GM19043 (cell line): ENCODE measurements around the gene AKR1B15.

Source experiments
- ATAC-seq: cut with Tn5 transposase; IDR thresholded peaks from one replicate; pipeline ENCODE4 v1.9.1; 2021; ENCODE audit warnings: low read depth; ENCODE audit not compliant: unreplicated experiment

Gene AKR1B15

DNA sequence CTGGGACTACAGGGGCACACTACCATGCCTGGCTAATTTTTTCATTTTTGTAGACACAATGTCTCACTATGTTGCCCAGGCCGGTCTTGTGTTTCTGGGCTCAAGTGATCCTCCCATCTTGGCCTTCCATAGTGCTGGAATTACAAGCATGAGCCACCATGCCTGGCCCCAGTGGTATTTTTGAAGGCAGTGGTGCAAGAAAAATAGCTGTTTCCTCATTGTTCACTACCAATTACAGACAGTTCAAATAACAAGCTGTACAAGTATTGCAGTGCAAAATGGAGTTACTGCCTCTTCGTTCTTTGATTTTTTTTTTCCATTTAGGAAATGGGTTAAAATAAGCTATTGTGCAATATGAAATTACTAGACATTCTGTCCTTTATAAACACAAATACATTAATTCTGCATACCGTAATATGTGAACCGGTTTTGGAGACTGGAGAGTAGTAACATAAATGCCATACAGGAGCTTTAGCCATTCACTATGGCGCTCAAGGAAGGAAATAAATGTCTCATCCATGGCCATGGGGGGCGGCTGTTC is 62.8 kb downstream of the AKR1B15 start:
- ATAC-seq = no peak

DNA sequence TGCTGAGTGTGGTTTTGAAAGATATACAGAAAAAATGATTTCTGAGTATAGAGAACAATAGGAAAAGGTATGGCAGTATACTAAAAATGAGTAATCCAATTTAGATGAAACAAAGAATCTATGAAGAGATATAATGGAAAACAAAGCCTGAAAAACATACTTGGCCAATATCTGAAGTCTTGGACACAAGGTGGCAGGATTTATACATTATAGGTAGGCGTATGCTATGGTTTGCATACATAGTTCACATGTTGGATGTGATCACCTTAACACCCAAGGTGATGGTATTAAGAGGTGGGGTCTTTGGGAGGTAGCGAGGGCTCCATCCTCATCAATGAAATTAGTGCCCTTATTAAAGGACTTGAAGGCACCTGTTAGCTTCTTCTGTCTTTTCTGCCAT is 63.3 kb downstream of the AKR1B15 start:
- ATAC-seq = no peak

DNA sequence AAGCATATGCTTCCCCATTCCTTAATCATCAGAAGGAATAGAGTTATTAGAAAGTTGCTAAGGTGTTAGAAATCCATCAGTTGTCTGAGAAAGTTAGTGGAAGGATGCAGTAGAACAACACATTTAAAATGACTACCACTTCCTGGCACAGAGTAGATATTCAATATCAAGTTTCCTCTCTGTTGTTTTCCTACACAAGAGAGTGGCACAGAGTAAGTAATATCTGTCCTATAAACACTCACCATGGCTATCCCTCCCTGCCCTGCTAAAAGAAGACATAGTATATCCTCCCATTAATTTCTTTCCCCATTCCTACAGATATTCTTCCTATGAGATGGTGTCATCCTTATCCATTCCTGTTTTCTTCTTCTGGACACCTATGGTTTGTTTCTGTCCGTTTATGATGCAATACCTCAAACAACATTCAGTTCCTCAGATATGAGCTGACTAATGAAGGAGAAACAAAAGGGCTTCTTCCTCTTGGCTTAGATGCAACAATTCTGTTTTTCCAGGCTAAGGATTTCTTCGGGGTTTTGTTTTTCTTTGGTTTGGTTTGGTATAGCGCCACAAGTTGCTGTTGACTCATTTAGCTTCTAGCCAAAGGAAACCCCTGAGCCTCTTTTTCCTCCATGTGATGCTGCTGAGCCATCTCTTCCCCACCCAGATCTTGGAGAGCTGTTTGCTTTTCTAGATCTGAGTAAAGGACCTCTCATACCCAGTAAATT is 64.9 kb downstream of the AKR1B15 start:
- ATAC-seq = no peak

DNA sequence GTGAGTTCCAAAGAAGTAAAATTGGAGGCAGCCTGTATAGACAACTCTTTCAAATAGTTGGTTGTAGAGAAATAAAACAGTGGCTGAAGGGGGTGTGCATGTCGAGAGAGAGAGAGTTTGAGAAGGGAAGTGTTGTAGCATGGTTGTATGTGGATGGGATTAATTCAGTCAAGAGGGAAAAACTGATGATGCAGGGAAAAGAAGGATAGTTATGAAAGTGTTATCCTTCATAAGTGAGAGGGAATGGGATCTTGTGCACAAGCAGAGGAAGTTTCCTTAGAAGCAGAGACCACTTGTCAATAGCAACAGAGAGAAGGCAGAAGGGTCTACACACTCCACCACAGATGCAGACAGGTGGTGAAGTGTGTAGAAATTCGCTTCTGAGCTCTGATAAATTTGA is 67.7 kb downstream of the AKR1B15 start:
- ATAC-seq = no peak

DNA sequence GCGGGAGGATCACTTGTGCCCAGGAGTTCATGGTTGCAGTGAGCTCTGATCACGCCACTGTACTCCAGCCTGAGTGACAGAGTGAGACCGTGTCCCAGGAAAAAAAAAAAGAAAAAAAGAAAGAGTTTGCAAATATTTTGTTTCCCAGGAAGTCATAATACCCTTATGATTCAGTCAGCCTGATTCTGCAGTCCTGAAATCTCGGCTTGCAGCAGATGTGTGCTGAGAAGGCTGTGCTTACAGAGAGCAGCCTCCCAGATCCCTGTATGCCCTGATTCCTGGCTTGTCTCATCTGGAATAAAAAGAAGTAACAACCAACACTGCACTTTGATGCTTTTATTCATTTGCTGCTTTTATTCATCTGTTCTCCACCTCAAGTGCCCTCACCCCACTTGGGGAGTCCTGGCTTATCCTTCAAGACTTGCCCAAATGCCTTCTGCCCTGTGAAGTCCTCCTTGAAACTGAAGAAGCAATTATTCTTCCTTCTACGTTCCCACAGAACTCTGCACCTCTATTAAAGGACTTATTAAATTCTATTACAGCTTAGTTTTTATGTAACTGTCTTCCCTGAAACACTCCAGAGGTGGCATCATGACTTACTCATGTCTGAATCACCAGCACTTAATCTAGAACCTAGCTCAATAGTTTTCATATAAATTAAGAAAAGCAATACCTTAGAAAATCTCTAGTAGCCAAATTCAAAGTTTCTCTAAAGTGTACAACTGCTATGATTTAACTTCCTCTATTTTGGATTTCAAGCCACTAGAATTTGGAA is 70.0 kb downstream of the AKR1B15 start:
- no peak for ATAC-seq

DNA sequence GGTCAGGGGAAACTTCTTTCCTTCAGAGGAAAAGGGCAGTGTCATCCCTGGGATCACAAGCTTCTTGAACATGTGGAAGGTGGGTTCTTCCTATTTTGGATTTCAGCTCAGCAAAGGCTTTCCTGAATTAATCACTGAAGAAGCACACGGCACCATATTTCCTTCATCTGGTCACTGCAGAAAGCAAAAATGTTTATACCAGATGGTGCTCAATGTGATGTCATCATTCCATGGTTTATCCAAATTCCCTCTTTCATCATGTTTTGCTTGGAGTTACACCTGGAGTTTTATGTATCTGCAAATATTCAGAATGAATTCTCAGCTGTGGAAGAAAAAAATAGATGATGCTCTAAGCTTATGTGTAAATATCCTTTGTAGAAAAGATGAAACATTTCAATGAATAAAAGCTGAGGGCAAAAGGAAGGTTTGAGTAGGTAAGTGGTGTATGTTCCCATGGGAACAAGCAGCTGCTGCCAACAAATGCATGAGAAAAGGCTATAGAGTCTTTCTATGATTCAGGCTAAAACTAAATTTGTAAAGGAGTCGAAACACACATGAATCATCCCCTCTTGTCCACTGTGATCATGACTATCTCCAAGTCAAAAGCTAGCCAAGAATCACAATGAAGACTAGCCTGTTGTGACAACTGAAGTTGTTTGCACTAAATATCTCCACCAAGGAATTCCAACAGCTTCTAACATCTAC is 70.9 kb downstream of the AKR1B15 start:
- ATAC-seq = no peak

DNA sequence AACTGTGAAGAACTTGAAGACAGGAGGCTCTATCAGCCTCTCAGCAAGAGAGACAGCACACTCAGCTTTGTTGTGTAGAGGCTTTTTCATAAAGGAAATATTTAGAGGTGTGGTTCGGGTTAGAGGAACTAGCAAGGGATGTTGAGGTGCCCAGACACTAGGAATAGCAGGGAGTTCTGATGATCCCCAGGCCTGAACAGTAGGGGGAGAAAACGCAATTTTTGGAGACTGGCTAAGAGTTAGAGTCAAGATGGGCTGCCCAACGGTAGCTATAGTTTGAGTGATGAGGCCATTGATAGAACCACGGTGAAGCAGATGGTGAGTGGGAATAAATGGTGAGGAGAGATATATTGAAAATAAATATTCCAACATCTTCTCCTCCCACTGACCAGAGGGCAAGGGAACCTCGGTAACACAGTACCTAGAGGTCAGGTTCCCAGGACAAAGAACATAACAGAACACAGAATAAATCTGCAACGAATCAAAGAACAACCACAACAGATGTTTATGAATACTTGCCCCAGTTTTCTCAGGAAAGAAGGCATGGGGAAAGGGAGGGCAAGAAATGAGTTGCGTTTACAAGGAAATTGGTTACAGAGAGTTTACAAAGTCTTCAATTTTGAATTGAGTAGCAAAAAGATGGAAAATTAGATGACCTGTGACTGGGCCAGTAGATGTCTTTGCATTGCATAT is 73.5 kb downstream of the AKR1B15 start:
- no peak for ATAC-seq

DNA sequence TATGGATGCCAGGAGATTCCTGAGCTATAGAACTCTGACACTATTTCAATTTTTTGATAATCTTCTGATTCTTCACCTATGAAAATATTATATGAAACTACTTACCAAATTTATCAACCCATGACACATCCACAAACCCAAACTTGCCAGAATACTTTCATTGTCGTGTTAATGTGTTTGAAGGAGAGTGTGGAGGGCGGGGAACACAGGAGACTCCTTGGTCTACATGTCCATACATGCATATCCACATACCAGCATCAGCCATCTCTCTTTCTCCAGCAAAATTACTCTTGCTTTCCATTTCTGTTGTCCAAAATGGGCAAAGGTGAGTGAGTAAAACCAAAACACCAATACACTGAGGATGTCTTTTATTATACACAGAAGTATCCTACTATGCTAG is 74.3 kb downstream of the AKR1B15 start:
- ATAC-seq = no peak

DNA sequence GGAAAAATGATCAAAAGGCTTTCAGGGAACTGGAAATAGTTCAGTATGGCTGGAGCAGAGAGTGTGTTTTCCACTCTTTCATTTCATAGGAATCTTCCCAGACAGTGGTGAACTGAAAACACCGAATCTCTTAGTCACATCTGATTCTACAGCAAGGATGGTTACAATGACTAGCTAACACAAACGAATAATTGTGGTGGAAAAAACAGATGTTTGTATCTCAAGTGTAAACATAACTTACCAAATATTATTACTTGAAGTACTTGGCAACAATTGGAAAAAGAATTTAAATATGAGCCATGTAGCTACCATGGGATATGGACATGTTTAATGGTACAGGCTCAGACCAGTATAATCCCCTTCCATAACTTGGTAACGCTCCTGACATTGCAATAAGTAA is 76.6 kb downstream of the AKR1B15 start:
- ATAC-seq = no peak

DNA sequence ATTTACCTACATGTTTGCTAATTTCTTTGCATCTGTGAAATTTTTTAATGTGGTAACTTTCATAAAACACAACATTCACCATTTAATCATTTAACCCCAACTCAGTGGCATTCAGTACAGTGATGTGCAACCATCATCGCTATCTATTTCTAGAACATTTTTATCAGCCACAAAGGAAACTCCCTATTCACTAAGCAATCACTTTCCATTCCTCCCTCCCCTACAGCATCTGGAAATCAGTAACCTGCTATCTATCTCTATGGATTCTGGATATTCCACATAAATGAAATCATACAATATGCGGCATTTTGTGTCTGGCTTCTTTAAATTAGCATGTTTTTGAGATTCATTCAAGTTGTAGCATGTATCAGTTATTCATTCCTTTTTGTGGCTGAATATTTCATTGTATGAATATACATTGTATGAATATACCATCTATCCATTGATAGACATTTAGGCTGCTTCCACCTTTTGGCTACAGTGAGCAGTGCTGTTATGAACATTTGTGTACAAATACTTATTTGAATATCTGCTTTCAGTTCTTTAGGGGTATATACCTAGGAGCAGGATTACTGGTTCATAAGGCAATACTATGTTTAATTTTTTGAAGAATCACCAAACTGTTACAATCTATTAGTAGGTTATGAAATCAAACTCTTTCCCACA is 78.3 kb downstream of the AKR1B15 start:
- no peak for ATAC-seq

DNA sequence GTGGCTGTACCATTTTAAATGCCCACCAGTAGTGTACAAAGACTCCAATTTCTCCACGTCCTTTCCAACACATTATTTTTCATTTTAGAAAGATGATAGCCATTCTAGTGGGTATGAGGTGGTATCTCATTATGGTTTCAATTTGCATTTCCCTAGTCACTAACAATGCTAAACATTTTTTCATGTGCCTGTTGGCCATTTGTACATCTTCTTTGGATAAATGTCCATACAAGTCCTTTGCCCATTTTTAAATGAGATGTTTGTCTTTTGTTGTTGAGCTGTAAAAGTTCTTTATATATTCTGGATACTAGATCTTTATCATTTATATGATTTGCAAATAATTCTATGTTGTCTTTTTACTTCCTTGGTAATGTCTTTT is 78.9 kb downstream of the AKR1B15 start:
- ATAC-seq = no peak

DNA sequence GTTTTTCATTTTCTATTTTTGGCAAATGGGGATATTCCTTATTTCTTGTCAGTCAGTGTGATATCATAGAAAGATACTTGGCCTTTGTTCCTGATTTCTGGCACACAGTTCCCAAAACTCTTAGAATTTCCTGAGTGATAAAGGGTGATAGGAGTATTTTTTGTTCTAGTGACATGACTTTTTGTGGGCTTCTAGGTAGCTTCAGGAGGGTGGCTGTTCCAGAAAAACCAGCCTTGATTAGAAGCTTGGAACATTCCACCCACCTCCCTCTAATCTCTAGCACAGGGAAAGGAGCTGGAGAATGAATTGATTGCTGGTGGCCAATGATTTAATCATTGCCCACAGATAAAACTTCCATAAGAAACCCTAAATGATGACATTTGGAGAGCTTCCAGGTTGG is 80.5 kb downstream of the AKR1B15 start:
- ATAC-seq = no peak
